Astrocyte (in vitro differentiated cells and primary cell): ENCODE data around the gene ACSBG1. TPM values are rescaled to one million over a fixed set of nuclear protein-coding genes. Genes with fewer than 3 reads are reported as not detected.

Experiments used
- DNase-seq: peaks from one replicate; pipeline ENCODE4 v3.0.0-alpha.2; 2010; ENCODE audit warnings: low read depth
- FAIRE-seq: peaks from 2 replicates; lab custom pipeline; 2011; peaks lifted over from hg19 to GRCh38; lab: Jason Lieb, UNC
- H2AFZ ChIP-seq: 2 replicates; pipeline ENCODE4 v1.6.0; 2012; ENCODE audit warnings: low read depth, low read length, inconsistent platforms
- H3K27ac ChIP-seq: 2 replicates; pipeline ENCODE4 v1.5.1; 2011; ENCODE audit warnings: low read depth, low read length, inconsistent platforms
- H3K27me3 ChIP-seq: 2 replicates; pipeline ENCODE4 v1.6.0; 2011; ENCODE audit warnings: low read length, inconsistent platforms; ENCODE audit not compliant: insufficient read depth
- H3K36me3 ChIP-seq: 2 replicates; pipeline ENCODE4 v1.5.1; 2011; ENCODE audit warnings: low read length, inconsistent platforms; ENCODE audit not compliant: insufficient read depth
- H3K4me1 ChIP-seq: 2 replicates; pipeline ENCODE4 v1.5.1; 2011; ENCODE audit warnings: low read length, inconsistent platforms; ENCODE audit not compliant: insufficient read depth
- H3K4me2 ChIP-seq: 2 replicates; pipeline ENCODE4 v1.6.0; 2012; ENCODE audit warnings: low read length, inconsistent platforms
- H3K4me3 ChIP-seq: 2 replicates; pipeline ENCODE4 v1.5.1; 2011; ENCODE audit warnings: low read depth, mild to moderate bottlenecking, low read length, inconsistent platforms; ENCODE audit not compliant: insufficient read depth
- H3K79me2 ChIP-seq: 2 replicates; pipeline ENCODE4 v1.6.0; 2012; ENCODE audit warnings: mild to moderate bottlenecking, low read length, inconsistent platforms; ENCODE audit not compliant: insufficient read depth
- H3K9ac ChIP-seq: 2 replicates; pipeline ENCODE4 v1.6.0; 2012; ENCODE audit warnings: mild to moderate bottlenecking, low read length, inconsistent platforms
- H3K9me3 ChIP-seq: 2 replicates; pipeline ENCODE4 v1.5.1; 2012; ENCODE audit warnings: low read depth, mild to moderate bottlenecking, low read length, inconsistent platforms; ENCODE audit not compliant: insufficient read depth
- H4K20me1 ChIP-seq: 2 replicates; pipeline ENCODE4 v1.6.0; 2012; ENCODE audit warnings: low read length, inconsistent platforms; ENCODE audit not compliant: insufficient read depth
- H3K27ac Mint-ChIP-seq: one replicate; pipeline ENCODE4 v1.8.0; 2021; ENCODE audit warnings: mild to moderate bottlenecking, mixed read lengths; ENCODE audit not compliant: unreplicated experiment
- H3K27me3 Mint-ChIP-seq: one replicate; pipeline ENCODE4 v1.8.0; 2021; ENCODE audit warnings: low read depth, mixed read lengths; ENCODE audit not compliant: unreplicated experiment
- H3K36me3 Mint-ChIP-seq: one replicate; pipeline ENCODE4 v1.8.0; 2021; ENCODE audit warnings: low read depth, mixed read lengths; ENCODE audit not compliant: unreplicated experiment
- H3K4me1 Mint-ChIP-seq: one replicate; pipeline ENCODE4 v1.8.0; 2021; ENCODE audit warnings: low read depth, mixed read lengths; ENCODE audit not compliant: unreplicated experiment
- H3K4me3 Mint-ChIP-seq: one replicate; pipeline ENCODE4 v1.8.0; 2021; ENCODE audit warnings: mild to moderate bottlenecking, moderate library complexity, mixed read lengths; ENCODE audit not compliant: unreplicated experiment
- H3K9me3 Mint-ChIP-seq: one replicate; pipeline ENCODE4 v1.8.0; 2021; ENCODE audit warnings: mild to moderate bottlenecking, mixed read lengths; ENCODE audit not compliant: unreplicated experiment
- EZH2 ChIP-seq: IDR thresholded peaks from 2 replicates; pipeline ENCODE4 v1.6.1; 2012; ENCODE audit warnings: mild to moderate bottlenecking, low read length, inconsistent platforms; ENCODE audit not compliant: insufficient read depth
- total RNA-seq: library from RNA; stranded (reverse); gene quantifications from 2 replicates; pipeline ENCODE4 v1.2.1, GENCODE V29; 2021
- TF ChIP-seq, protein P1 (sequence below): IDR thresholded peaks from 2 replicates; pipeline ENCODE4 v1.5.1; 2011; ENCODE audit warnings: low read depth, mild to moderate bottlenecking, inconsistent platforms, low read length, moderate library complexity; ENCODE audit not compliant: insufficient read depth

Gene ACSBG1
- total RNA-seq, 1 donor from 2014 or later: not detected

DNA sequence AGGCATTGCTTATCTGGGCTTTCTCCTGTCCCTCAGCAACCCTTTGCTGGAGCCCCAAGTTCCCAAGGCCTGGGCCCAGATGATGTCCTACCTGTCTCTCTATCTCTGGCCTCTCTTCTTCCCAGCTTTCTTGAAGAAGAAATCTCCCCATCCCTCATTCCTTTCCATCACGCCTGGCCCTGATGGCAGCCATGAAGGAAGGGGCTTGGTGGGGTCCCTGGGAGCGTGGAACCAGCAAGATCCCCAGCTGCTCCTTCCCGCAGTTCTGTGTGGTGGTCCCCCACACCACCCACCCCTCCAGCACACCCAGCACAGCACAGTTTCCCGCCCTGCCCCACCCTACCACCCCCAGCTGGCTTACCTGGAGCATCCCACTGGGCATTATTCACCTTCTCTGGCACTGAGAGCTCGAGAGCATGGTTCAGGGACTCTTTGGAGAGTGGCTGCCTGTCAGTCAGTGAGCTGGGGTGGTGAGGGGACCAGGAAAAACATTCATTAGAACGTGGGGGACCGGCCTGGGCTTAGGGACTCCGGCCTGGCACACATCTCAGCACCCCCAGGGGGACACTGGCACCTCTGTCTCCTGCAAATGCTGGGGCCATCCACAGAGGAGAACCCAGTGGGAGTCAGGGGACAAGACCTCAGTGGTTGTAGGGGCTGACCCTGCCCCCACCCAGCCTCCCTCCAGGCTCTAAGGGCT is 26.6 kb downstream of the ACSBG1 start:
- H3K9ac ChIP-seq: no peak overlapping the region
- no peaks in the 10 kb centered on the region for H4K20me1 ChIP-seq
- Mint-ChIP-seq H3K36me3 (no peaks in the 10 kb centered on the region), H3K27me3 (peaks cover 10% of the 10 kb centered on the region), H3K27ac (no peak overlapping the region), H3K4me3 (no peak overlapping the region), H3K4me1 (peaks cover 16% of the 10 kb centered on the region), H3K9me3 (no peaks in the 10 kb centered on the region)
- TF ChIP-seq, protein P1, sequence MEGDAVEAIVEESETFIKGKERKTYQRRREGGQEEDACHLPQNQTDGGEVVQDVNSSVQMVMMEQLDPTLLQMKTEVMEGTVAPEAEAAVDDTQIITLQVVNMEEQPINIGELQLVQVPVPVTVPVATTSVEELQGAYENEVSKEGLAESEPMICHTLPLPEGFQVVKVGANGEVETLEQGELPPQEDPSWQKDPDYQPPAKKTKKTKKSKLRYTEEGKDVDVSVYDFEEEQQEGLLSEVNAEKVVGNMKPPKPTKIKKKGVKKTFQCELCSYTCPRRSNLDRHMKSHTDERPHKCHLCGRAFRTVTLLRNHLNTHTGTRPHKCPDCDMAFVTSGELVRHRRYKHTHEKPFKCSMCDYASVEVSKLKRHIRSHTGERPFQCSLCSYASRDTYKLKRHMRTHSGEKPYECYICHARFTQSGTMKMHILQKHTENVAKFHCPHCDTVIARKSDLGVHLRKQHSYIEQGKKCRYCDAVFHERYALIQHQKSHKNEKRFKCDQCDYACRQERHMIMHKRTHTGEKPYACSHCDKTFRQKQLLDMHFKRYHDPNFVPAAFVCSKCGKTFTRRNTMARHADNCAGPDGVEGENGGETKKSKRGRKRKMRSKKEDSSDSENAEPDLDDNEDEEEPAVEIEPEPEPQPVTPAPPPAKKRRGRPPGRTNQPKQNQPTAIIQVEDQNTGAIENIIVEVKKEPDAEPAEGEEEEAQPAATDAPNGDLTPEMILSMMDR: no peak
- TF ChIP-seq EZH2: no peak
- no peaks in the 10 kb centered on the region for H3K36me3 ChIP-seq
- DNase-seq (no peak), FAIRE-seq (no peak)
- H3K79me2 ChIP-seq: no peaks in the 10 kb centered on the region
- no peaks in the 10 kb centered on the region for H3K9me3 ChIP-seq
- H3K4me2 ChIP-seq: no peak overlapping the region
- H2AFZ ChIP-seq: no peak overlapping the region
- H3K4me3 ChIP-seq: no peak overlapping the region
- H3K27ac ChIP-seq: no peak overlapping the region
- H3K4me1 ChIP-seq: peaks cover 18% of the 10 kb centered on the region
- peaks cover 5% of the 10 kb centered on the region for H3K27me3 ChIP-seq

DNA sequence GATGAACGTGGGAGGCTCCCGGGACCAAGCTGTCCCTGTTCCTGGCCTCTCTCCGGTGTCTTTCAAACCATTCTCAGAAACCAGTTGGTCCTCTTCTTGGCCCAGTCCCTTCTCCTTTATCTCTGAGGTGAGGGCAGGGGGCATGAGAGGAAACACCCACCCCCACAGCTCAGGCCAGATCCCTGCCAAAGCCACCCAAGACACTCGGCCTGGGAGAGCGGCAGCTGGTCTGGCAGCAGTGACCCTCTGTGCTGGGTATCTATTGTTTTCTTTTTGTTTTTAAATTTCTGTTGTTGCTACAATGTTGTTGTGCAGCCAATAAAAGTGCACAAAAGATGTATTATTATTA is 27.3 kb downstream of the ACSBG1 start:
- H3K4me1 Mint-ChIP-seq: peaks cover 11% of the 10 kb centered on the region
- H3K27ac Mint-ChIP-seq: peak overlapping the region; percentile 62
- H2AFZ ChIP-seq: no peak overlapping the region

More for the DNA sequence above, 27.3 kb downstream of the ACSBG1 start:
- no peaks in the 10 kb centered on the region for H3K79me2 ChIP-seq
- no peaks in the 10 kb centered on the region for H3K9me3 Mint-ChIP-seq
- FAIRE-seq (no peak), DNase-seq (no peak)
- peak overlapping the region; percentile 46 for H3K4me2 ChIP-seq
- no peak overlapping the region for H3K4me3 ChIP-seq
- peaks cover 5% of the 10 kb centered on the region for H3K27me3 ChIP-seq
- H3K36me3 ChIP-seq: no peaks in the 10 kb centered on the region
- H4K20me1 ChIP-seq: no peaks in the 10 kb centered on the region
- TF ChIP-seq, protein P1: no peak
- TF ChIP-seq EZH2: no peak
- H3K4me1 ChIP-seq: peaks cover 11% of the 10 kb centered on the region
- no peaks in the 10 kb centered on the region for H3K9me3 ChIP-seq
- no peak overlapping the region for H3K27ac ChIP-seq
- no peak overlapping the region for H3K4me3 Mint-ChIP-seq
- no peak overlapping the region for H3K9ac ChIP-seq
- no peaks in the 10 kb centered on the region for H3K36me3 Mint-ChIP-seq
- H3K27me3 Mint-ChIP-seq: peaks cover 15% of the 10 kb centered on the region
